HepG2 (cell line): ENCODE measurements around the gene SNX21. TPM values are rescaled to one million over a fixed set of nuclear protein-coding genes. Genes with fewer than 3 reads are reported as not detected.
A peak's percentile ranks its signal among the peaks of the same experiment; 100 is the strongest.

Experiments used
- DNMT3B ChIP-seq: conservative IDR thresholded peaks from 2 replicates; pipeline ENCODE4 v1.6.1; 2016; ENCODE audit warnings: missing biosample characterization, control low read depth
- GATA4 ChIP-seq: sonication (generic); IDR thresholded peaks from 2 replicates; pipeline ENCODE4 v1.6.1; 2016; ENCODE audit warnings: antibody characterized with exemption, low read depth, borderline replicate concordance
- HOXA7 ChIP-seq: sonication (generic); formaldehyde crosslinking; IDR thresholded peaks from 2 replicates; pipeline ENCODE4 v1.8.1; 2022; ENCODE audit warnings: mild to moderate bottlenecking, missing genetic modification reagents, moderate library complexity
- IRX3 ChIP-seq: sonication (generic); formaldehyde crosslinking; IDR thresholded peaks from 2 replicates; pipeline ENCODE4 v1.8.1; 2023; ENCODE audit warnings: mild to moderate bottlenecking, low read depth, missing genetic modification reagents, borderline replicate concordance
- ISX ChIP-seq: sonication (generic); formaldehyde crosslinking; conservative IDR thresholded peaks from 2 replicates; pipeline ENCODE4 v1.5.0; 2020; ENCODE audit warnings: missing genetic modification reagents
- MED1 ChIP-seq: sonication (generic); formaldehyde crosslinking; IDR thresholded peaks from 2 replicates; pipeline ENCODE4 v1.4.0; 2020; ENCODE audit warnings: missing genetic modification reagents
- MXD4 ChIP-seq: IDR thresholded peaks from 2 replicates; pipeline ENCODE4 v1.6.1; 2016; ENCODE audit warnings: mild to moderate bottlenecking, missing biosample characterization, missing genetic modification reagents
- NFE2L2 ChIP-seq: fragments of 150-350 bp; IDR thresholded peaks from 2 replicates; pipeline ENCODE4 v1.6.1; 2014; ENCODE audit warnings: low read length
- NR2F1 ChIP-seq, 2 experiments: fragments of 450-650 bp in 1 of 2; formaldehyde crosslinking in 1 of 2; IDR thresholded peaks; 2 replicates each; pipeline versions ENCODE4 v1.5.0 to v1.6.1; 2016 to 2020; ENCODE audit warnings: mild to moderate bottlenecking in 1 of 2, missing compliant biosample characterization in 1 of 2, missing genetic modification reagents in 1 of 2, moderate library complexity in 1 of 2
- NR2F6 ChIP-seq, 2 experiments: IDR thresholded peaks; 2 replicates each; pipeline ENCODE4 v1.6.1; 2016; ENCODE audit warnings: antibody characterized with exemption in 1 of 2, mild to moderate bottlenecking in 1 of 2
- PAF1 ChIP-seq: IDR thresholded peaks from 2 replicates; pipeline ENCODE4 v1.6.1; 2016; ENCODE audit warnings: missing genetic modification reagents, missing compliant biosample characterization
- PHF20 ChIP-seq: sonication (generic); formaldehyde crosslinking; IDR thresholded peaks from 2 replicates; pipeline ENCODE4 v1.5.0; 2020; ENCODE audit warnings: mild to moderate bottlenecking, missing genetic modification reagents
- PRPF4 ChIP-seq: fragments of 200-400 bp; formaldehyde crosslinking; IDR thresholded peaks from 2 replicates; pipeline ENCODE4 v1.6.1; 2016; ENCODE audit warnings: low read length, low read depth; ENCODE audit not compliant: poor library complexity, severe bottlenecking
- SKI ChIP-seq: fragments of 450-650 bp; IDR thresholded peaks from one replicate; pipeline ENCODE4 v1.6.1; 2018; ENCODE audit warnings: mild to moderate bottlenecking; ENCODE audit not compliant: partially characterized antibody
- ZBTB38 ChIP-seq: sonication (generic); formaldehyde crosslinking; IDR thresholded peaks from 2 replicates; pipeline ENCODE4 v1.5.1; 2020; ENCODE audit warnings: mild to moderate bottlenecking, missing genetic modification reagents
- ZNF205 ChIP-seq: IDR thresholded peaks from 2 replicates; pipeline ENCODE4 v1.6.1; 2018; ENCODE audit warnings: missing biosample characterization, missing genetic modification reagents
- ZNF264 ChIP-seq: sonication (generic); formaldehyde crosslinking; IDR thresholded peaks from 2 replicates; pipeline ENCODE4 v1.4.0; 2020; ENCODE audit warnings: missing genetic modification reagents
- ZNF34 ChIP-seq: sonication (generic); formaldehyde crosslinking; IDR thresholded peaks from 2 replicates; pipeline ENCODE4 v1.4.0; 2020; ENCODE audit warnings: mild to moderate bottlenecking, missing genetic modification reagents, borderline replicate concordance
- ZNF367 ChIP-seq: sonication (generic); formaldehyde crosslinking; IDR thresholded peaks from 2 replicates; pipeline ENCODE4 v1.4.0; 2020; ENCODE audit warnings: missing genetic modification reagents, borderline replicate concordance
- ZNF431 ChIP-seq: sonication (generic); formaldehyde crosslinking; IDR thresholded peaks from 2 replicates; pipeline ENCODE4 v1.9.0; 2022; ENCODE audit warnings: missing genetic modification reagents, low read depth, mild to moderate bottlenecking, borderline replicate concordance
- ZNF563 ChIP-seq: sonication (generic); formaldehyde crosslinking; IDR thresholded peaks from 2 replicates; pipeline ENCODE4 v1.8.0; 2022; ENCODE audit warnings: mild to moderate bottlenecking, moderate library complexity, missing genetic modification reagents
- ZNF614 ChIP-seq: IDR thresholded peaks from 2 replicates; pipeline ENCODE4 v1.6.1; 2018; ENCODE audit warnings: missing biosample characterization, missing genetic modification reagents, inconsistent platforms, borderline replicate concordance
- ZNF772 ChIP-seq: sonication (generic); formaldehyde crosslinking; IDR thresholded peaks from 2 replicates; pipeline ENCODE4 v1.5.0; 2020; ENCODE audit warnings: mild to moderate bottlenecking, missing genetic modification reagents
- ZNF839 ChIP-seq: sonication (generic); formaldehyde crosslinking; IDR thresholded peaks from 2 replicates; pipeline ENCODE4 v1.4.0; 2020; ENCODE audit warnings: missing genetic modification reagents, mild to moderate bottlenecking, borderline replicate concordance
- polyA plus RNA-seq, 8 experiments: library from polyadenylated mRNA; depleted of rRNA in 3 of 8; stranded (reverse) in 7 of 8; unstranded in 1 of 8; fragments of >200 nt; fragmentation: Illumina TruSeq in 4 of 8; extraction: Trizol in 4 of 8; gene quantifications; 2 replicates each; pipeline versions ENCODE4 v1.2.1 to v1.2.3, GENCODE V29; 2011 to 2016; ENCODE audit warnings: low read depth in 4 of 8, missing spikeins in 1 of 8, mixed read lengths in 1 of 8; ENCODE audit not compliant: insufficient read depth in 1 of 8
- total RNA-seq, 5 experiments: library from RNA; depleted of rRNA; stranded (reverse); fragments of >200 nt; fragmentation: Illumina TruSeq; extraction: Trizol; gene quantifications; 2 replicates each; pipeline ENCODE4 v1.2.3, GENCODE V29; 2016; ENCODE audit warnings: low read depth in 1 of 5
- TF ChIP-seq, protein P1 (sequence below): sonication (generic); formaldehyde crosslinking; IDR thresholded peaks from 2 replicates; pipeline ENCODE4 v1.4.0; 2020; ENCODE audit warnings: mild to moderate bottlenecking, missing genetic modification reagents, borderline replicate concordance
- TF ChIP-seq, protein P2 (sequence below): sonication (generic); formaldehyde crosslinking; IDR thresholded peaks from 2 replicates; pipeline ENCODE4 v1.9.0; 2022; ENCODE audit warnings: low read depth, missing genetic modification reagents
- TF ChIP-seq, protein P3 (sequence below): sonication (generic); formaldehyde crosslinking; IDR thresholded peaks from 2 replicates; pipeline ENCODE4 v1.5.0; 2020; ENCODE audit warnings: missing genetic modification reagents

Gene SNX21
- total and polyA plus RNA-seq, 2 of the 13 experiments (the other 11 are each of a cell fraction or from before 2014, with no cell fraction given) = 7.7 to 12.8 TPM

DNA sequence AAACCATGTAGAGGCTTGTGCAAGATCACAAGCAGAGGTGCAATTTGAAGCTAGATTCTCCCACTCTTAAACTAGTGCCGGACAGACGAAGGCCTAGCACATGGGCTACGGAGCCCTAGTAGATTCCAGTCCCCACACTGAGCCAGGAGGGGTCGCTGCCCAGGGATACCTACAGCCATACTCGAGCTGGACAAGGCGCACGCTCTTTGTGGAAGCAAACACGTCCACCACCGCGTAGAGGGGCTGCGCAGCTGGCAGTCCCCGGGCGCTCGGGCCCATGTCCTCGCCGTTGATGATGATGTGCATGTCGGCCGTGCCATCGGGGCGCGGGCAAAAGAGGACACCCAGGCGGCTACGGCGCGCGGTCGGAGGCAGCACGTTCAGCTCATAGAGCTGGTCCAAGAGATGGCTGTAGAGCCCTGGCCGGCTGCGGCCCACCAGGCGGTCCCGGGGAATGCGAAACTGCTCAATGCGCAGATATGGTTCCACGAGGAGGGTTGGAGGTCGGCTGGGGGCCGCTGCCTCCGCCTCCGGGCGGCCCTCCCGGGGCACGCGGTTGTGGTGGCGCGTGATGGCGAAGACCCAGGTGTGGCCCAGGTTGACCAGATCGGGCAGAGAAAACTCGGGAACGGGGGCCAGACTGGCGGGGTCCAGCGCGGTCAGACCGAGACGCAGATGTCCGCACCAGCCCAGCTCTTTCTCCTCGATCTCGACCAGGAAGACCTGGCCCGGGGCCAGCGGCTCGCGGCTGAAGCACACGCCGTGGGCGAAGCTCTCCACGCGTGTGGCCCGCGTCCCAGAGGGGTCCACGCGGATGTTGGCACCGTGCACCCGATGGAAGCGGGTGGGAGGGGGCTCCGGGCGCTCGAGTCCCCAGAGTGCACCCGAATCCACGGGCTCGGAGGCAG lies 56.7 kb downstream of the SNX21 start (continued):
- TF ChIP-seq IRX3 (no peak), ZNF34 (CRISPR knock-in tag) (no peak), HOXA7 (CRISPR knock-in tag) (no peak), ZNF563 (CRISPR knock-in tag) (no peak), ZNF772 (CRISPR knock-in tag) (no peak), NR2F6 (IDR thresholded peaks at IDR 0.05) (no peak), NR2F6 (CRISPR knock-in tag; IDR thresholded peaks at IDR 0.05) (peak; percentile 66; the same call in 1 of the 2 replicates), PRPF4 (no peak), NR2F1 (CRISPR knock-in tag; IDR thresholded peaks at IDR 0.05) (no peak), GATA4 (0 out of 2 replicates have a peak, but pooled peaks have one; percentile 55), DNMT3B (peak; percentile 46), PHF20 (no peak), ZNF264 (peak; percentile 61; the same call in 1 of the 2 replicates), MXD4 (peak; percentile 95), SKI (no peak), PAF1 (CRISPR knock-in tag) (no peak), ISX (CRISPR knock-in tag) (no peak), ZNF205 (CRISPR knock-in tag) (peak; percentile 49; the same call in 1 of the 2 replicates), ZNF839 (CRISPR knock-in tag) (peak; percentile 22; the same call in 1 of the 2 replicates), ZNF431 (CRISPR knock-in tag) (no peak), MED1 (CRISPR knock-in tag) (peak; percentile 81), ZNF367 (CRISPR knock-in tag) (no peak), NFE2L2 (0 out of 2 replicates have a peak, but pooled peaks have one; percentile 4), ZNF614 (CRISPR knock-in tag) (peak; percentile 89), ZBTB38 (CRISPR knock-in tag) (no peak; the same call in 1 of the 2 replicates)
- TF ChIP-seq, protein P1, sequence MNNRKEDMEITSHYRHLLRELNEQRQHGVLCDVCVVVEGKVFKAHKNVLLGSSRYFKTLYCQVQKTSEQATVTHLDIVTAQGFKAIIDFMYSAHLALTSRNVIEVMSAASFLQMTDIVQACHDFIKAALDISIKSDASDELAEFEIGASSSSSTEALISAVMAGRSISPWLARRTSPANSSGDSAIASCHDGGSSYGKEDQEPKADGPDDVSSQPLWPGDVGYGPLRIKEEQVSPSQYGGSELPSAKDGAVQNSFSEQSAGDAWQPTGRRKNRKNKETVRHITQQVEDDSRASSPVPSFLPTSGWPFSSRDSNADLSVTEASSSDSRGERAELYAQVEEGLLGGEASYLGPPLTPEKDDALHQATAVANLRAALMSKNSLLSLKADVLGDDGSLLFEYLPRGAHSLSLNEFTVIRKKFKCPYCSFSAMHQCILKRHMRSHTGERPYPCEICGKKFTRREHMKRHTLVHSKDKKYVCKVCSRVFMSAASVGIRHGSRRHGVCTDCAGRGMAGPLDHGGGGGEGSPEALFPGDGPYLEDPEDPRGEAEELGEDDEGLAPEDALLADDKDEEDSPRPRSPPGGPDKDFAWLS (CRISPR knock-in tag) = no peak
- TF ChIP-seq, protein P2, sequence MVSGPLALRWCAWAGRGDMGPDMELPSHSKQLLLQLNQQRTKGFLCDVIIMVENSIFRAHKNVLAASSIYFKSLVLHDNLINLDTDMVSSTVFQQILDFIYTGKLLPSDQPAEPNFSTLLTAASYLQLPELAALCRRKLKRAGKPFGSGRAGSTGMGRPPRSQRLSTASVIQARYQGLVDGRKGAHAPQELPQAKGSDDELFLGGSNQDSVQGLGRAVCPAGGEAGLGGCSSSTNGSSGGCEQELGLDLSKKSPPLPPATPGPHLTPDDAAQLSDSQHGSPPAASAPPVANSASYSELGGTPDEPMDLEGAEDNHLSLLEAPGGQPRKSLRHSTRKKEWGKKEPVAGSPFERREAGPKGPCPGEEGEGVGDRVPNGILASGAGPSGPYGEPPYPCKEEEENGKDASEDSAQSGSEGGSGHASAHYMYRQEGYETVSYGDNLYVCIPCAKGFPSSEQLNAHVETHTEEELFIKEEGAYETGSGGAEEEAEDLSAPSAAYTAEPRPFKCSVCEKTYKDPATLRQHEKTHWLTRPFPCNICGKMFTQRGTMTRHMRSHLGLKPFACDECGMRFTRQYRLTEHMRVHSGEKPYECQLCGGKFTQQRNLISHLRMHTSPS = no peak
- TF ChIP-seq, protein P3, sequence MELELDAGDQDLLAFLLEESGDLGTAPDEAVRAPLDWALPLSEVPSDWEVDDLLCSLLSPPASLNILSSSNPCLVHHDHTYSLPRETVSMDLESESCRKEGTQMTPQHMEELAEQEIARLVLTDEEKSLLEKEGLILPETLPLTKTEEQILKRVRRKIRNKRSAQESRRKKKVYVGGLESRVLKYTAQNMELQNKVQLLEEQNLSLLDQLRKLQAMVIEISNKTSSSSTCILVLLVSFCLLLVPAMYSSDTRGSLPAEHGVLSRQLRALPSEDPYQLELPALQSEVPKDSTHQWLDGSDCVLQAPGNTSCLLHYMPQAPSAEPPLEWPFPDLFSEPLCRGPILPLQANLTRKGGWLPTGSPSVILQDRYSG = no peak
